ENCODE results near the gene KRT86.

Gene KRT86

GRCh38 chr12:52318241-52318990, 44.0 kb downstream of the KRT86 start:
- DNase-seq, result no peak

- no peak for DNase-seq
These were observed 44.7 kb downstream of the KRT86 start for GRCh38 chr12:52319097-52319496.

GRCh38 chr12:52320784-52321400, 46.4 kb downstream of the KRT86 start, which contains the start of gene KRT83:
Gene KRT83, minus strand, starts transcription at chr12:52321398. Its CDS starts 63 bp downstream, at chr12:52321335.
- DNase-seq, result no peak

- DNase-seq, result no peak
These were observed 47.0 kb downstream of the KRT86 start for GRCh38 chr12:52321418-52321817.

- DNase-seq, result no peak
These were observed 47.6 kb downstream of the KRT86 start for GRCh38 chr12:52322069-52322468.

- no peak for DNase-seq
These were observed 48.6 kb downstream of the KRT86 start for GRCh38 chr12:52323001-52323400.

- DNase-seq, result peak; percentile 32
These were observed 49.1 kb downstream of the KRT86 start for GRCh38 chr12:52323416-52324152.

- no peak for DNase-seq
These were observed 49.7 kb downstream of the KRT86 start for GRCh38 chr12:52324153-52324444.

- peak; percentile 67 for DNase-seq
These were observed 52.8 kb downstream of the KRT86 start for GRCh38 chr12:52327052-52327829.

GRCh38 chr12:52327830-52328500, 53.5 kb downstream of the KRT86 start:
- DNase-seq, result no peak

GRCh38 chr12:52331039-52331438, 56.6 kb downstream of the KRT86 start:
- DNase-seq, result no peak

- DNase-seq, result no peak
These were observed 57.4 kb downstream of the KRT86 start for GRCh38 chr12:52331833-52332232.

GRCh38 chr12:52332381-52332780, 57.9 kb downstream of the KRT86 start:
- no peak for DNase-seq

GRCh38 chr12:52333321-52333720, 58.9 kb downstream of the KRT86 start:
- peak; percentile 26 for DNase-seq

GRCh38 chr12:52334185-52334584, 59.7 kb downstream of the KRT86 start:
- DNase-seq, result no peak

- DNase-seq, result no peak
These were observed 61.3 kb downstream of the KRT86 start for GRCh38 chr12:52335598-52336262.

GRCh38 chr12:52336641-52337040, 62.2 kb downstream of the KRT86 start:
- no peak for DNase-seq

GRCh38 chr12:52337054-52337453, 62.6 kb downstream of the KRT86 start:
- no peak for DNase-seq

- DNase-seq, result no peak
These were observed 64.0 kb downstream of the KRT86 start for GRCh38 chr12:52338241-52338960.

- no peak for DNase-seq
These were observed 66.7 kb downstream of the KRT86 start for GRCh38 chr12:52341066-52341580.
